NCI-H1092 treated with DMSO at 0.1 percent for 48 hours (cell line): Measurements from ENCODE around the gene BMI1.

Experiments
- DNase-seq: peaks from one replicate; lab custom pipeline; 2025; lab: John Stamatoyannopoulos, UW

Gene BMI1

DNA sequence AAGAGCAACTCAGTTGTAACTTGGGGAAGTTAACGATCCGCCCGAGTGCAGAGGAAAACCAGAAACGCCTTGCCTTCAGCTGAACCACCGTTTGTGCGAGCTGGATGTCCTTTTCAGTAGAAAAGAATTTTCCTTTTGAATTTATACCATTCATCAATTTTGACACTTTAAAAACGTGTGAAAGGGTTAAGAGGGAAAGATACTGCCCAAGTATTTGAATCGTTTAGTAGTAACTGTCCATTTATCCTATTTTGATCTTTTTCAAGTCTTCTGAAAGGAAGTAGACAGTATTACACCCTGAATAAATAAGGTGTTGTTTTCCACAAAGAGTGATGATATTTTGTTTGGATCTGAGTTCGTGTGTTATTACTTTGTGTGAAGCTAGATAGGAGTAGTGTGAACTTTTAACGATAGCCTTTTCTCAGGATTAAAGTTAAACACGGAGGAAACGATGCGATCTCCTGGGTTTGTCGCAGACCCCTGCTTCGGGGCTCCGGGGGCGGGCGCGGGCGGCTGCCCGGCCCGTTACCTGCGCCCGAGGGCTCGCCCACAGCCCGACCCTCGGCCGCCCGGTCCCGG, 830 bp upstream of the BMI1 start:
- DNase-seq = no peak

- DNase-seq = peak; percentile 52
Observed at GRCh38 chr10:22321156-22321923, 441 bp downstream of the BMI1 start.

DNA sequence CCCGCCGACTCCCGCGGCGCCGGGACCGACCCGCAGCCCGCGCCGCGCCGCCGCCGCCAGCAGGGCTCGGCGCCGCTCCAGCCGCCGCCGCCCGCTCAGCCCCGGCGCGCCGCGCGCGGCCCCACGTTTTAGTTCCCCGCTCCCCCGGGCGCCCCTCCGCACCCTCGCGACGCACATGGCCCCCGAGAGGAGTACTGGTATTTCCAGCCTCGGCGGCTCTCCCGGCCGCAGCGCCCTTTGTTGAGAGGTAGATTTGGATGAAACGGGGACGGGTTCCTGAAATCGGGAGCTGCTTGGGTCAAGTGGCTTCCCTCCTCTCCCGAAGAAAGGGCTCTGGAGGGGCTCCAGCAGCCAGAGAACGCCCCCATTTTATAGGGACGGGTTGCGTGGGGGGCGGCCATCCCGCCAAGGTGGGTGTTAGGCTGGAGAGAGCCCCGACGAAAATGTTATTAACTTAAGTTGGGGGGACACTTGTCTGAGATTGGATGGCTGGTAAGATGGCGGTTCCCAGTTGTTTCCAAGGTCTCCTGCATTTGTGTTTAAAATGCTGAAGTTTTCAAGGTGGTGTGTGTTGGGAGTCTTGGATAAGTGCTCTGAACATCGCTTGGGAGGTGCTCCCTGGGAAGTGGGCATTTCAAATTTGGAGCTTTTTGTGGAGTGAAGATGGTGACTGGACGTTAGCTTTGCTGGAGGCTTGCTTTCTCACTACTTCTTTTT, 1.2 kb downstream of the BMI1 start:
- no peak for DNase-seq

DNA sequence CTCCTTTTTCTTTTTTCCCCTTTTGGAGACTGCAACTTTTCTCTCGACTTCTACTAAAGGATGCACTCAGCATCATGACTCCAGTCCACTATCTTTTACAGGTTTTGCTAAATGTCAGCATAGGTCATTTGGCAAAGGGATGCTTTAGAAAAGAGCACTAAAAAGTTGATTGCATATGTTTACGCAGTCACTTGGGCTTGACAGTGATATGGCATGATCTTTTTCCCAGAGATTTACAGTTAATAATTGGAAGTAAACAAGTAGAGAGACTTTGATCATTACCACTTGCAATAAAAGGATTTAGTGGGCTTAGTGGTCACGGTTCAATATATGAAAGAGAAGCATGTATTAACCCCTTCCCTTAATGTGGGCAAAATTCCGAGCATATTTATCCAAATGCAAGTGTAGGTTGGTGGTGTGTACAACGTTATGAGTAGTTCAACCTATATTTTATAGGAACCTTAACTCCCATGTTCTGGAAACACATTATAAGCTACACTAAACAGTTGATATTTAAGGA, 1.8 kb downstream of the BMI1 start:
- DNase-seq = no peak

- DNase-seq = no peak
Observed at GRCh38 chr10:22323538-22324305, 2.8 kb downstream of the BMI1 start.

- no peak for DNase-seq
Observed at GRCh38 chr10:22324413-22324812, 3.5 kb downstream of the BMI1 start.

DNA sequence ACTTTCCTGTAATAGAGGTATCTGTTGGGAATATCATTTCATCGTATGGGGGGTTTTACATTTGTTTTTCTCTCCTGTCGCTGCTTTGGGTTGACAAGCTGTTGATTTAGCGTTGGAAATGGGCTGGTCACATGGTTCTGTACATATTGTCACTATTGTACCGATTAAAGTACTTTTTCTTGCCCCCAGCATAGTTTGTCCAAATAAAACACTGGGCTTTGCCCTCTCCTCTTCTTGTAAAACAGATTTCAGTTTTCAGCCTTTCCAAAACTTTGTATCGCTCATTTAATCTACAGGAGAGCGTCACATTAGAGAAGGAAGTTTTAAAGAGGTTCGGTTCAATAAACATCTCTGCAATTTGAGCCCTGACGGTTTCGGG, 4.0 kb downstream of the BMI1 start:
- DNase-seq = no peak

DNA sequence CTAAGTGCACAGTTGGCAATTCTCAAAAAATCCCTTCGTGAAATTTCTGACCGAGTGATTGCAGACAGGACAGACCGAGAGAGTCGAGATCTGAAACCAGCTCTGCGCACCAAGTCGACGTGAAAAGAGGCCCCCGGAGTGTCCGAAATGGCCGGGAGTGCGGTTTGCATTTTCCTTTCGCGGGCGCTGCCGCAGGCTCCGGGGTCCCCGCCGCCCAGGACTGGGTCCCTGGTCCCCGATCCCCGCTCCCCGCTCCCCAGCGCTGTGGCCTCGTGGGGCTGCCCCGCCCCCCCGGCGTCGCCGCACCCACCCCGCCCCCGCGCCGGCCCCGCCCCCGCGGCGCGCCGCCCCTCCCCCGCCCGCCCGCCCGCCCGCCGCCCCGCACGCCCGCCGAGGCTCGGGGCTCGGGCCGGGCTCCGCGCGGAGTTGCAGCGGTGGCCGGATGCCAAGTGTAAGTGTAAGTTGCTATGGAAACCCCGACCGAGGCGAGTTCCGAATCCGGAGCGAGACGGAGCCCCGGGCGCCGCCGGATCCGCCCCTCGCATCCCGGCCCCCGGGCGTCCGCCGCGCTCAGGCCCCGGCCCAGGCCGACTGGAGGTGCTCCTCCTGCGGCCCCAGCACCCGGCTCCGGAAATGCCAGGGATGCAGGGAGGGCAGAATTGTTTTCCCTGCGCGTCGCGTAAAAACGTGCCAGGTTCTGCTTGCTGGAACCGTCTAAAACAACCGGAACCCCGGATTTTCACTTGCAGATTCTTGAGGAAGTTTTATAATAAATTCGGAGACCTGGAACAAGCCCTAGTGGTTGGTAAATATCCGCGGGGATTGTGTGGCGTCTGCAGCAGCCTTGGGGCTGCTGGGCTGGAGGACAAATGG, 4.6 kb downstream of the BMI1 start:
- DNase-seq = peak; percentile 69

GRCh38 chr10:22326145-22326702, 5.3 kb downstream of the BMI1 start:
- no peak for DNase-seq

DNA sequence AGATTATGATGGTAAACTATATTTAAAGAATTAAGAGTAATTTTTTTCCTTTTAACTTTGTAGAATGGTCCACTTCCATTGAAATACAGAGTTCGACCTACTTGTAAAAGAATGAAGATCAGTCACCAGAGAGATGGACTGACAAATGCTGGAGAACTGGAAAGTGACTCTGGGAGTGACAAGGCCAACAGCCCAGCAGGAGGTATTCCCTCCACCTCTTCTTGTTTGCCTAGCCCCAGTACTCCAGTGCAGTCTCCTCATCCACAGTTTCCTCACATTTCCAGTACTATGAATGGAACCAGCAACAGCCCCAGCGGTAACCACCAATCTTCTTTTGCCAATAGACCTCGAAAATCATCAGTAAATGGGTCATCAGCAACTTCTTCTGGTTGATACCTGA, 8.3 kb downstream of the BMI1 start:
- DNase-seq = no peak

- DNase-seq = no peak
Observed at GRCh38 chr10:22332116-22332692, 11.3 kb downstream of the BMI1 start.

DNA sequence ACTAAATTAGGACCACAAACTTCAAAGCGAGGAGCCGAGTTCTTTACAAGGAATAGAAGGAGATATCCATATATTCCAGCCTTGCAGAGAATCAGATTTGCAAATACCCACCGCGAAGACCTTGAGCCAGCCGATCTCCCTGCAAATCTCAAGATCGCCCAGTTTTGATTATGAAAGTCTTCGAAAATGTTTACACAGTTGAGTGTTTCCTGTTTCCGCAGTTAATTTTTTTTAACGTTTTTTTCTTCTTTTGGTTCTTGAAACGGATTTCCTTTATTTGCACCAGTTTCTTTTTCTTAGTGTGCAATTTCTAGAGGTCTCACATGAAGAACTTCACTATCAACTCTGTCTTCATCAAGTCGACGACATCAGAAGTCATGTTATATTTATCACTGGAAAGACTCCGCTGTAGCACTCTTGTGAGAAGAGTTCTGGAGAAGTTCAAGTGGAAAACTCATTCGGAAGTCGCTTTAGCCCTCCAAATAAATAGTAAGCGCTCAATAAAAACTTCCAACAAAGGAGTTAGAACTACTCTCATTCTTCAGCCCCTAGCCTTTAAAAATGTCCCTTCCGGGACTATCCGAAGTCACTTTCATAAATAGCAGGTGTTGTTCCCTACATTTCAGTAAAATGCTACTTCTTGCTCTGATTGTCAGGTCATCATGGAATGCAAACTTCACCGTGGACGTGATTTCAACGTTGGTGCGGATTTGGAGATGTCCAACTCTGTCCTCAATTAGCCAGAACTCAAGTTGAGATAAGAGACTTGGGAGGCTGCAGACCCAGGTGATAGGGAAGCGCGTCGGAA, 12.5 kb downstream of the BMI1 start:
- DNase-seq = no peak

DNA sequence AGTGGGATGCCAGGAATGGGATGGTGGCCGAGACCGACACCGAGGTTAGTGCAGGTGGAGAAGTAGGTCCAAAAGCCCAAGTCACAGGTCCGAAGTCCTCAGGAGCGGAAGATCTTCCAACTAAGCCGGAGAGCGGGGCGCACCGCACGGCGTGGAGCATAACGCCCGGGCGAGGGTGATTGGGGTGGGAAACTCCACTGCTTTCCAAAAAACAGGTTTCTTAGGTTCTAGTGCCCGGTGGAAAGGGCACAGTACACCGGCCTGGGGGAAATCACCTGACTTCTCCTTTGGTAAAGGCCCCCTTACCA, 13.0 kb downstream of the BMI1 start:
- no peak for DNase-seq

GRCh38 chr10:22334414-22335172, 13.7 kb downstream of the BMI1 start:
- DNase-seq = no peak

DNA sequence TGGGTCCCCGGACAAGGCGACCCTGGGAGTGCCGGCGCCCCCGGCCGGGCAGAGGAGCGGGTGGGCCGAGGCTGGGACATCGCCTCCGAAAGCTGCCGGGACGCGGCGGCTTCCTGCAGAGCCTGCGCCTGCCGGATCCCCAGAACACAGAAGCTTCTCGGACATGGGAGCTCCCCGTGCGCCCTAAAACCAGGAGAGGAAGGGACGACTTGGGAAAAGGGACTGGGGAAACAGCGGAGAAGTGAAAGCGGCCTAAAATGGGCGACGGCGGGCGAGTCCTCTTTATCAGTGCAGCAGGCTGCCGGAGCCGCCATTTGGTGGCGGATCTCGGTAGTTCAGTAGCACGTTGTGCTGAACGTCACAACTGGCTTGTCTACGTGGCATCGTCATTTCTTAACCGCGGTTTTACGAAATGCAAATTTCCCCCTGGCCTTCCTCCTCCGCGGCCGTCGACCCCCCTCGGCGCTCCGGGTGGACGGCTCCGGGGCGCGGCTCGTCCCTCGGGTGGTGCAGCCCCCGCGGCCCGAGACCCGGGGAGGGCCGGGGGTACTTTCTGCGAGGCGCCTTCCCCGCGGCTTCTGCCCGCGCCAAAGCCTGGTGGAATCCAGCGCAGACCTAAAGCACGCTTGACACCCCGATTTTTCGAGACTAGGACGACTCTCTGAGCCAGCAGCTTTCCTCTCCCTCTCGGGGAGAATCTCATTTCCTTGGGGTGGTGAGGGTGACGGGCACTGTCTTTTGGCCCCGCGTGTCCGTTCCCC, 14.5 kb downstream of the BMI1 start:
- no peak for DNase-seq

GRCh38 chr10:22338185-22338900, 17.4 kb downstream of the BMI1 start:
- DNase-seq = no peak

DNA sequence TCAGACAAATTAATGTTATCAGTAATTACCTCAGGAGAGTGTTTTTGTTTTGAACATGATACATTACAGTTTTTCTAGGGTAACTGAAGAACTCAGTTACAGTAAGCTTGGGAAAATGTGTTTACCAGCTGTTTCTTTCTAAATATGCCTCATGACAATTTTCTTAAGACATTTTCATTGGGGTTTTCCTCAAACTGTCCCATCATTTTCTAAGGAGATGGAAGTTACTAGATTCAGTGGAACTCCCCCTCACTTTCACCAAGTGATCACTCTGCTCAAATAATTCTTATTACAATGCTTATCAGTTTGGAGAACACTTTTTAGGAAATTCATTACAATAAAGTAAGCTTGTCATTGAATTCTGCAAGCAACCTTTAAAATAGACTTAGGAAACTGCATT, 18.0 kb downstream of the BMI1 start:
- DNase-seq = no peak
